Endodermal cell (in vitro differentiated cells): Measurements from ENCODE around the gene DENND1A. TPM values are rescaled to one million over a fixed set of nuclear protein-coding genes. Genes with fewer than 3 reads are reported as not detected.

ENCODE experiments used
- DNase-seq: peaks from one replicate; pipeline ENCODE4 v3.0.0-alpha.2; 2017
- H3K27ac ChIP-seq: 2 replicates; pipeline ENCODE4 v1.5.1; 2013; ENCODE audit warnings: mild to moderate bottlenecking, low read depth, low read length, moderate library complexity
- H3K27me3 ChIP-seq: 2 replicates; pipeline ENCODE4 v1.6.1; 2013; ENCODE audit warnings: mild to moderate bottlenecking, low read length, moderate library complexity; ENCODE audit not compliant: insufficient read depth, control insufficient read depth, poor library complexity, severe bottlenecking
- H3K36me3 ChIP-seq: 2 replicates; pipeline ENCODE4 v1.7.0; 2013; ENCODE audit warnings: mild to moderate bottlenecking, low read length, moderate library complexity; ENCODE audit not compliant: control insufficient read depth, insufficient read depth
- H3K4me1 ChIP-seq: one replicate; pipeline ENCODE4 v1.7.0; 2013; ENCODE audit warnings: low read length; ENCODE audit not compliant: control insufficient read depth, insufficient read depth
- H3K4me3 ChIP-seq: 2 replicates; pipeline ENCODE4 v1.5.1; 2013; ENCODE audit warnings: mild to moderate bottlenecking, low read length, moderate library complexity
- H3K9ac ChIP-seq: 2 replicates; pipeline ENCODE4 v1.6.1; 2013; ENCODE audit warnings: mild to moderate bottlenecking, low read length, moderate library complexity; ENCODE audit not compliant: poor library complexity, severe bottlenecking; ENCODE audit errors: extremely low read depth
- H3K9me3 ChIP-seq: 2 replicates; pipeline ENCODE4 v1.6.1; 2013; ENCODE audit warnings: mild to moderate bottlenecking, low read length, moderate library complexity; ENCODE audit not compliant: control insufficient read depth
- H3K27ac Mint-ChIP-seq: 2 replicates; pipeline ENCODE4 v1.8.0; 2020; ENCODE audit warnings: mixed read lengths
- H3K27me3 Mint-ChIP-seq: 2 replicates; pipeline ENCODE4 v1.8.0; 2021; ENCODE audit warnings: mild to moderate bottlenecking, mixed read lengths; ENCODE audit not compliant: insufficient read depth
- H3K36me3 Mint-ChIP-seq: 2 replicates; pipeline ENCODE4 v1.8.0; 2020; ENCODE audit warnings: low read depth, mixed read lengths
- H3K4me1 Mint-ChIP-seq: 2 replicates; pipeline ENCODE4 v1.8.0; 2020; ENCODE audit warnings: mixed read lengths
- H3K4me3 Mint-ChIP-seq: 2 replicates; pipeline ENCODE4 v1.8.0; 2020; ENCODE audit warnings: mild to moderate bottlenecking, moderate library complexity, mixed read lengths
- H3K9me3 Mint-ChIP-seq: 2 replicates; pipeline ENCODE4 v1.8.0; 2020; ENCODE audit warnings: mild to moderate bottlenecking, mixed read lengths
- CTCF ChIP-seq: fragments of 200-600 bp; sonication (generic); conservative IDR thresholded peaks from 2 replicates; pipeline ENCODE4 v1.5.0; 2021; ENCODE audit warnings: antibody characterized with exemption, mild to moderate bottlenecking
- WGBS, 2 experiments: methylation state at CpG; one replicate each; pipeline versions ENCODE4 v1.1.5 to v1.1.7; 2013; ENCODE audit warnings: missing lambda C conversion rate in 2 of 2, mixed read lengths in 1 of 2; ENCODE audit not compliant: insufficient coverage in 1 of 2, insufficient read length in 1 of 2; 5-methylcytosine and 5-hydroxymethylcytosine counted together
- total RNA-seq, 2 donors: library from RNA; stranded (reverse); fragmentation: NEBNext Ultra II Directional in 1 of 2; extraction: Animal tissue kit (Norgen Biotek cat#: 25700) in 1 of 2; gene quantifications; 2 replicates in 1 of 2; 3 replicates in 1 of 2; pipeline ENCODE4 v1.2.1, GENCODE V29; 2021

The DENND1A gene
- total RNA-seq, 2 donors from 2014 or later = 29.5 to 38.4 TPM

- WGBS, 2 experiments = 41 to 62% methylated on average over 4 to 19 of the region's 19 CpGs
- no peaks in the 10 kb centered on the region for H3K9me3 ChIP-seq
- Mint-ChIP-seq H3K4me3 (peak overlapping the region; percentile 10), H3K36me3 (no peaks in the 10 kb centered on the region), H3K9me3 (no peaks in the 10 kb centered on the region), H3K27me3 (peaks cover 25% of the 10 kb centered on the region), H3K4me1 (peaks cover 45% of the 10 kb centered on the region), H3K27ac (no peak overlapping the region)
- H3K9ac ChIP-seq = no peak overlapping the region
- peaks cover 33% of the 10 kb centered on the region for H3K4me1 ChIP-seq
- peak; percentile 62 for DNase-seq
- H3K4me3 ChIP-seq = peak overlapping the region; percentile 49
- no peaks in the 10 kb centered on the region for H3K36me3 ChIP-seq
- H3K27ac ChIP-seq = peak overlapping the region; percentile 97
- no peak for TF ChIP-seq CTCF
- H3K27me3 ChIP-seq = peaks cover 11% of the 10 kb centered on the region
These were observed 572.8 kb downstream of the DENND1A start for GRCh38 chr9:123356851-123357742.

GRCh38 chr9:123355761-123356431 lies 574.0 kb downstream of the DENND1A start, which contains the start of gene CRB2:
Gene CRB2, plus strand, starts transcription at chr9:123356197. Its CDS starts 64 bp downstream, at chr9:123356261.
- Histone ChIP-seq H3K9me3 (no peaks in the 10 kb centered on the region), H3K9ac (no peak within 1 kb of the TSS), H3K27ac (peak within 1 kb of the TSS; percentile 97), H3K4me3 (peak within 1 kb of the TSS; percentile 49), H3K4me1 (peaks cover 28% of the 10 kb centered on the region), H3K36me3 (no peaks in the 10 kb centered on the region), H3K27me3 (peaks cover 11% of the 10 kb centered on the region)
- peak within 1 kb of the TSS; percentile 41 for H3K4me3 Mint-ChIP-seq
- no peaks in the 10 kb centered on the region for H3K36me3 Mint-ChIP-seq
- DNase-seq = peak; percentile 91
- WGBS, 2 experiments = 0 to 12% methylated on average over 1 to 16 of the region's 17 CpGs
- TF ChIP-seq CTCF = peak; percentile 65
- peaks cover 29% of the 10 kb centered on the region for H3K27me3 Mint-ChIP-seq
- H3K4me1 Mint-ChIP-seq = peaks cover 40% of the 10 kb centered on the region
- H3K9me3 Mint-ChIP-seq = no peaks in the 10 kb centered on the region
- H3K27ac Mint-ChIP-seq = no peak within 1 kb of the TSS

GRCh38 chr9:123354806-123355508 lies 575.0 kb downstream of the DENND1A start:
- Mint-ChIP-seq H3K4me3 (peak overlapping the region; percentile 41), H3K27ac (no peak overlapping the region), H3K27me3 (peaks cover 32% of the 10 kb centered on the region), H3K36me3 (no peaks in the 10 kb centered on the region), H3K9me3 (no peaks in the 10 kb centered on the region), H3K4me1 (peaks cover 34% of the 10 kb centered on the region)
- Histone ChIP-seq H3K27ac (no peak overlapping the region), H3K9me3 (no peaks in the 10 kb centered on the region), H3K4me3 (no peak overlapping the region), H3K36me3 (no peaks in the 10 kb centered on the region), H3K9ac (no peak overlapping the region), H3K27me3 (peaks cover 11% of the 10 kb centered on the region), H3K4me1 (peaks cover 21% of the 10 kb centered on the region)
- WGBS, 2 experiments = 55 to 58% methylated on average over 3 to 9 of the region's 9 CpGs
- TF ChIP-seq CTCF = no peak
- peak; percentile 56 for DNase-seq
